Stimulated activated CD4-positive, alpha-beta T cell treated with anti-CD3 and anti-CD28 coated beads, Interleukin-1b, Interleukin-23, amount 100 ng/mL, for 1 hour (primary cell): Measurements from ENCODE around the gene RPTOR.
"Not testable (repeated sequence)": the region's sequence is repeated elsewhere in the genome, so short reads cannot be mapped to it uniquely, and the experiment has no call there.

ENCODE experiments used
- DNase-seq, 2 donors: peaks; one replicate each; pipeline ENCODE4 v3.0.0-alpha.2; 2020; ENCODE audit warnings: low read depth in 2 of 2

Gene RPTOR

DNA sequence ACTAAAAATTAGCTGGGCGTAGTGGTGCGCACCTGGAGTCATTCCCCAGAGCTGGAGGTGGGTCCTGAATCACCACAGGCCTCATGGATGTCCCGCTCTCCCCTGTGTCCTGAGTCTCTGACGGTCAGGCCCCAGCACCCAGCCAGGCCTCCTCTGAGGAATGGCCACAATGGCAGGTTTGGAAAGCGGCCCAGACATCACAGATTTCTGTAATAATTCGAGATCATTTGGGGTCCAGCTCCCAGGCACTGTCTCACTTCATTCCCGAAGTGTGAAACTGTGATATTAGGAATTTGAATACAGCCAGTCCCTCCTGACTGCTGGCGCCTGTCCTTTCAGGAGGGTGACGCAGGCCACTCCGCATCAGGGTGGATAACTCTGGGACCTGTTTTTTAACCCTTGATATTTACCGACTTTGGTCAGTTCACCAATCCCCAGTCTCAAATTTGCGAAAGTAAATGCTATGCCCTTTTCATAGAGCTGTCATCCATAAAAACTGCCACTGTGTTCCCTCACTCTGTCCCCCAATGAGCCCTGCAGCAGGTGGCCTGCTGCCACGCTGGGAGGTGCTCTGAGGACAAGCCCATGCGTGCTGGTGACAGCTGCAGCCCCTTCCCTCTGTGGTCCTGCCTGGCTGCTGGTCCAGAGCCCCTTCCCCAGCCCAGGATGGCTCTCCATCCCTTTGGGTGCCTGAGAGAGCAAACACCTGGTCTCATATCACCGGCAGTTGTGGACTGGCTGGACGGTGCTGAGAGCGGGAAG lies 28.3 kb upstream of the RPTOR start:
- DNase-seq, result no peak

DNA sequence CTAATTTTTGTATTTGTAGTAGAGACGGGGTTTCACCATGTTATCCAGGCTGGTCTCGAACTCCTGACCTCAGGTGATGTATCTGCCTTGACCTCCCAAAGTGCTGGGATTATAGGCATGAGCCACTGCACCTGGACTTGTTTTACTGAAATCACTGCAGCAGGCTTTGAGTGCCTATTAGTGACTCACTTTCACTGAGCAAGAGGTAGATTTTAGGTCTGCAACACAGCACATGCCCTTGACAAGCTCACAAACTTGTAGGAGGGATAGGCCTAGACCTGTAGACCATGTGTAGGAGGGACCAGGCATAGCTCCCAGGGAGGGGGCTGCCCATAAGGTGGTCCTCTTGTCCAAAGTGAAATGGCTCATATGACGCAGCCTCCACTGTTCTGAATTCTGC lies 27.0 kb upstream of the RPTOR start:
- DNase-seq, result no peak

DNA sequence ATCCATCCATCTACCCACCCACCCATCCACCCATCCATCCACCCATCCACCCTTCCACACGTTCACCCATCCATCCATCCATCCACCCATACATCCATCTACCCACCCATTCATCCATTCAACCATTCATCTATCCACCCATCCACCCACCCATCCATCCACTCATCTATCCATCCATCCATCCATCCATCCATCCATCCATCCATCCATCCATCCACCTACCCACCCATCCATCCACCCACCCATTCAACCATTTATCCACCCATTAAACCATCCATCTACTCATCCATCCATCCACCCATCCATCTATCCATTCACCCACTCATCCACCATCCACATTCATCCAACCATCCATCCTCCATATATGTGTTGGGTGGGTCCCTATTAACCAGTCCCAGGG lies 26.2 kb upstream of the RPTOR start:
- DNase-seq, result no peak

DNA sequence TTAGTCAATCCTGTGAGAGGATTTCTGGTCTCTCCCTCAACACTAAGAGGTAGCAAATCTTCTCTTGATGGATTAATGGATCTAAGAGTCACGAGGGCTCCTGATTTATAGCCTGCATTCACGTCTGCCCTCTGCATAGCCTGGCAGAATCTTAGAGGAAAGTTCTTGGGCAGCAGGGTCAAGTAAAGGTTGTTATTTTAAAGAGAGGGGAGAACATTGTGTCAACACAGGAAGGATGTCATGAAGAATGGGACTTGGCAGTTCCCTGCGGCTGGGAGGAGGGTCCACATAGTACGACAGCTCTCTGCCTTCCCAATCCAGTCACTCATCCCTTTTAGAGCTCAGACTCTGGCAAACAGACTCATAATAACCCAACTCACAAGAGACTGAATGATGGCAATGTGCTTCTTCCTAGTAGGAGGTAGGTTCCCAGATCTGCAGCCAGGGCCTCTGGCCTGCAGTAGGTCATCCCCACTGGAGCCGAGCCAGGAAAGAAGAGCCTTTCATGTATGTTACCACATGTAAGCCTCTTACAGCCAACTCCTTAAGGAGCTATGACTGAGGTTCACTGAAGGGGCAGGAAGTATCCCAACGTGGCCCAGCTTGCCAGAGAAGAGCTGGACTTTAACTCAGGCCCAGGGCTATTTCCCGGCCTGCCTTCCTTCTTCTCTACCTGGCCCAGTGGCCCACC lies 25.4 kb upstream of the RPTOR start:
- no peak for DNase-seq

DNA sequence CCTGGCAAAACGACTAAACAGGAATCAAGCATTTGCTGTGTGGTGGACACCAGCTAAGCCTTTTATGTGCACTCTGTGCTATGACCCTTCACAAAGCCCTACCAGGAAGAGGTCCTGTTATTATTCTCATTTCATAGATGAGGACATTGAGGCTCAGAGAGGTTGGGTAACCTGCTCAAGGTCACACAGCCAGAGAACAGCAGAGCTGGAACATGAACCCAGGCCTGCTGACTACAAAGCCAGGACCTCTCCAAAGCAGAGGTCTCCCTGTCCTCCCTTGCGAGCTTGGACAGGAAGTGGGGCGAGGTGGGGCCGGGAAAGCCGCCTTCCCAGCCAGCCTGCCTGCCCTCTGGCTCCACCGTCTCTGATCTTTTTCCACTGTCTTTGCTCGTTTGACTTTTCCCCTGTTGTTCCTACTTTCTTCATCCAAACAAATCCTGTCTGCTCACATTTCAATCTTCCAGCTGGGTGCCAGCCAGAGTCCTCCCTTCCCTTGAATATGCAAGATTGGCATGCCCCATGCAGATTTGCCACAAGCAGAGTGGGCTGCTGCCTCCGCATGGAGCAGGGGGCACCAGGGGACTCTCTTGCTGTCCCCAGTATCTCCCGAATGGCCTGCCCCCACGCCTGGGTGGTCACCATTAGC lies 23.7 kb upstream of the RPTOR start:
- DNase-seq, result no peak

DNA sequence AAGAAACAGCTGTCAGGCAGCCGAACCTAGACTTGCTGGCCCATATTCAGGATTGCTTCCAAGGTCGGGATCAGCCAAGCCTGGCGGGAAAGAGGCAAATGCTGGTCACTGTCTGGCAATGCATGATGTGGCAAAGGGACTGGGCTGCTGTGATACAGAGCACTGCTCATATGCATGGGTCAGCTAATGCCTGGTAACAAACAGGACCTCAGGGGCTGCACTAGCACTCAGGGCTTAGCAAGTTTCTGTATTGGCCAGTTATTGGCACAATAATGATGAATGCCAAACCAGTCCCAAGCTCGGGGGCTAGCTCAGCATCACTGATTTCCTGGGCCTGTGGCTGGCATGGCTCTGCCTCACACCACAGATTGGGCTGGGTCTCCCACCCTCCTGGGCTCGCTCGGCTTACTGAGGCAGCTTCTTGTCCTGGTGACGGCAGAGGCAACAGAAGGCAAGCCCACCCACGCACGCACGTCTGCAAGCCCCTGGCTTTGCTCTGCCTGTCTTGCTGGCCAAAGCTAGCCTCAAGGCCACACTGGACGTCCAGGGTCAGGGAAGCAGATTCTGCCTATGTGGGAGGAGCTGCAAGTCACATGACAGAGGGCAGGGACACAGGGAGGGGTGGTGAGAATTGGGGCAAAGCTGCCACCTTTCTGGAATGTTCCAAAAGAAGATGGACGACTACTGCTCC lies 21.4 kb upstream of the RPTOR start:
- no peak for DNase-seq

DNA sequence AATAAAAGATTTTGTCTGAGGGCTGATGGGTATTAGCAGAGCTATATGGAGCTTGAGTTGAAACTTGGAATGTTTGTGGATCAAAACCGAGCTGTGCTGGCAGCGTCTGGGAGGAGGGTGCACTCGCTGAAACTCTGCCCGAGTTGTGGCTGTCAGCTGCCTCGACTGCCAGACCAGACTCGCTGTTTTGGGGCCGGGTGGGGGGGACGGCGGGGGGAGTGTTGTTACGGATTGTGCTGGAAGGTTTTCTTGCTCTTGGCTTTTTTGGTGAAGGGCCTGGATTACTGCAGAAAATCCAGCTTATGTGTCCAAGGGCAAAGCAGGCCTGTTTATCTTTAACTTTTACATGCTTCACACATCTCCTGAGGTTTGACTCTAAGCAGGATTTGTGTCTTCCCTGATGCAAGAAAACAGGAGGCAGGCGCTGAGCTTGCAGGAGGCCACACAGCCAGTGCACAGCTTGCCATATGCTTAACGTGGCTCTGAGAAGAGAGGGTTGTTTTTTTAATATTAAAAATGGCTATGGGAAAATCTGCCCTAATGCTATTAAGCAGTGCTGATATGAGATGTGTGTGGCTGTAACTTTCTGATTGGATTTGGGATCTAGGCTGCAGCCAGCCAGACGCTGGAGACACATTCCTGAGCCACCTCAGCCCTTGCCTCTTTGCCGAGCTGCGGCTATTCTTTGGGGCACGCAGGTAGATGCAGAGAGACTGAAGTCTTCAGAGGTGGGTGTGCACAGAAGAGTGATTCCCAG lies 20.5 kb upstream of the RPTOR start:
- no peak for DNase-seq

DNA sequence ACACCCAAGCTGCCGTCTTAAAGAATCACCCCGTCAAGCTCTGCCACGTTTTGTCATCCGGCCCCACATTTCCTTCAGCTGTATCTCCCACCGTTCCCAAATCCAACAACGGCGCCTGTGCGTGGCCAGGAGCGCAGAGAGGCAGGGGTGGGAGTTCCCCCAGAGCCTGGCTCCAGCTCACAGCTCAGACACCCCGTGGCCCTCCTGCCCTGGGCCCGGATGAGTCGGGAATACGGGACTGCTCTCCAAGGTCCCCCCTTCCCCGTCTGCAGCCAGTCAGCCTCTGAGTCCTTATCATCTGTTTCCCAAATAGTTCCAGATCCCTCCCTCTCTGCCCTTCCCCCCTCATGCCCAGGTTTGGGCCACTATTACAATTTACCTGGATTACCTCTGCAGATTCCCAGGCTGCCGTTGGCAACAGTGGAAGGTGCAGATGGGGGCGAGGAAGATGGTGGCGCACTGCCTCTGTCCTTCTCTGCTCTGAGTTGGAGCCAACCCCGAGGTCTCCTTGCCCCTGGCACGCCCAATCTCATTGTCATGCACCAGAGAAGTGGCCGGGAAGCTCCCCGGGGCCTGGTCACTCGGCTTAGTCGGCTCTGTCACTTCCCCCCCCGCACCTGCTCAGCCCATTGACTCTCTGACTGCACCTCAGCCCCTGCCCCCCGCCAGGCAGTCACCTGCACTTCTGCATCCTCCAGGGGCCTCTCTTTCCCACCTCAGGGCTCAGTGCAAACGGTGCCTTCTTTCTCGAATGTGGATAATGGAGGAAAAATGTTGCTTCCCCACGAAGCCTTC lies 18.3 kb upstream of the RPTOR start:
- no peak for DNase-seq

DNA sequence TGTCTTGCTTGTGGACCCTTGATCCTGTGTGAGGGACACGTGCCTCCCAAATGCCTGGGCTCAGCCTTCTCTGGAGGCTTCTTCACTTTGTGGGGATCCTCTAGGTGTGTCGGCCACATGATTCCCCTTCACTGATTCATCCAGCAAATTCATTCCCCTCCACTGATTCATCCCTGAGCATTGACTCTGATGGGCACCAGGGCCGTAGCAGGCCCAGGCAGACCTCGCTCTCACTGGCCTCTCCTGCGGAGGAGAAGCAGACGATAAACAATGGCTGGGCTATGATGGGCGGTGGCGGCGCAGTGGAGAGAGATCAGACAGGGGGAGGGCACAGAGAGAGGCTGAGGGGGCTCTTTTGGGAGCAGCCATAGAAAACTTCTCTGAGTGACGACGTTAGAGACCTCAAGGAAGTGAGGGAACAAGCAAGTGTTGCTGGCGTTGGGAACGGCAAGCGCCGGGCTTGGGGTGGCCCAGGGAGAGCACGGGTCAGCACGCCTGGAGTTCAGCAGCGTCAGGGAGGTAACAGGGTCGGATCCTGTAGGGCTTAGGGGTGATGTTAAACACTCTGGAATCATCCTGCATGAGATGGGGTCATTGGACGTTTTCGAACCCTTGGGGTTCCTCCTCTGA lies 17.5 kb upstream of the RPTOR start:
- DNase-seq, result no peak

DNA sequence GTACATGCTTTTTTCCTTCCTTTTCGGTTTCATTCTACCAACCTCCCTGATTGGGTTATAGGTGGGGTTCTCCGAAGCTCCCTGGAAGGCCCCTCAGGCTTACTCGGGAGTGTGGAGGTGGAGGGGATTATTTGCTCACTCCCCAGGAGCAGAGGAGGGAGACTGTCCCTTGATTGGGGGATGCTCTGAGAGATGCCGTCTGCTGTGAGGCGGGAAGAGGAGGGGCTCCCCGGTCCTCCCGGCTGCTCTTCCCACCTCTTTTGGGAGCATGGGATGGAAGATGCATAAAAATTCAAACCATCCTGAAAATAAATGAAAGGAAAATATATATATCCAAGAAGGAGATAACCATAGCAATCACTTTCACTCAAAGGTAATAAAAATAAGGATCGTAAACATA lies 16.1 kb upstream of the RPTOR start:
- no peak for DNase-seq

DNA sequence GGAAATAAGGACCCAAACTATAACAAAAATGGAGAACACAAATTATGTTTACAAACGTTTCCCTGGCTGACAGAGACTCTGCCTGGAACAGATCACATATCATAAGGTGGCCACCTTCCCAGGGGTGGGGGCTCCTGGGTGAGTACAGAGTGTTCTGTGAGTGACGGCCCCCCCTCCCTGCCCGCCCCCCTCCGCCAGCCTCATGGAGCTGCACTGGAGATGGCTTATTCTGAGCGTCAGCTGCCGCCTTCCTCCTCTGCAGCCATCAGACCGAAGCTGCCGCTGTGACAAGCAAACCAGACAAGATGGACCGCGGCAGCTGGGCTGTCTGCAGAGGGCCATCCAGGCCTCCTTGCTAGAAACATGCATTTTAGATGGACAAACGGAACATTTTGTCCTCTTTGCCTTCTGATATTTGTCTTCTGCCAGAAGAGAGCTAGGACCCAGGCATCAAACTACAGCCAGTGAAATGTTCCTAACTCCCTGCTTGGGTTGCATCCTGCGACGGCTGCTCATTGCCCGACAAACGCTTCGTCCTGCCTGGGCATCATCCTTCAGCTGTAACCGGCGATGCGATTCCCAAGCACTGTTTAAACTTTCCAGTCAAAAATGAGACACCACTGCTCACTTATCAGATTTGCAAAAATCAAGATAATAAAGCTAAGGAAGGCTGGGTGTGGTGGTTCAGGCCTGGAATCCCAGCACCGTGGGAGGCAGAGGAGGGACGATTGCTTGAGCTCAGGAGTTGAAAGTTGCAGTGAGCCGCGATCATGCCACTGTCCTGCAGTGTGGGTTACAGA lies 15.3 kb upstream of the RPTOR start:
- DNase-seq, result no peak

DNA sequence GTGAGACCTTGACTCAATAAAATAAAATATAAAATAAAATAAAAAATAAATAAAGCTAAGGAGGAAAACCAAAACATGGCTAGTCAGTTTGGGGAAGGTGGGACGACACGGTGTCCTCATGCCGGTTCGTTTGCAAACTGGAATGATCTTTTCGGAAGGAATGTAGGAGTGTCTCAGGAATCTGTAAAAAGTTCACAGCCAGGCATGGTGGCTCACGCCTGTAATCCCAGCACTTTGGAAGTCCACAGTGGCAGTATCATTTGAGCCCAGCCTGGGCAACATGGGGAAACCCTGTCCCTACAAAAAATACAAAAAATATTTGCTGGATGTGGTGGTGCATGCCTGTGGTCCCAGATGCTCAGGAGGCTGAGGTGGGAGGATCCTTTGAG lies 14.7 kb upstream of the RPTOR start:
- no peak for DNase-seq

DNA sequence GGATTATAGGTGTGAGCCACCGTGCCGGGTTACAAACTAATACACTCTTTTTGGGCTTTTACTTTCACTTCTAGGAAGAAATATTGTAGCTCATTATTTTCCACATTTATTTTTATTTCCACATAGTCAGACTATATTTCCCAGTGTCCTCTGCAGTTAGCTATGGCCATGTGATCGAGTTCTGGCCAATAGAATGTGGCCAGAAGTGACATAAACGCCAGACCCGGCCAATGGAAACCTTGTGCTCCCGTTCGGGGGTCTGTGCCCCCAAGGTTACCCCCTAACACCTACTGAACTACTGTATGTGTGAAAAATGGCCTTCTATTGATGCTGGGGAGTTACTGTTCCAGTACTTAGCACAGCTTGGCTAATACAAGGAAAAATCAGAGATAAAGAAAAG lies 13.2 kb upstream of the RPTOR start:
- no peak for DNase-seq

DNA sequence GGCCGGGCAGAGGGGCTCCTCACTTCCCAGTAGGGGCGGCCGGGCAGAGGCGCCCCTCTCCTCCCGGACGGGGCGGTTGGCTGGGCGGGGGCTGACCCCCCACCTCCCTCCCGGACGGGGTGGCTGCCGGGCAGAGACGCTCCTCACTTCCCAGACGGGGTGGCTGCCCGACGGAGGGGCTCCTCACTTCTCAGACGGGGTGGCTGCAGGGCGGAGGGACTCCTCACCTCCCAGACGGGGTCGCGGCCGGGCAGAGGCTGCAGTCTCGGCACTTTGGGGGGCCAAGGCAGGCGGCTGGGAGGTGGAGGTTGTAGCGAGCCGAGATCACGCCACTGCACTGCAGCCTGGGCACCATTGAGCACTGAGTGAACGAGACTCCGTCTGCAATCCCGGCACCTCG lies 7.3 kb upstream of the RPTOR start:
- not testable (repeated sequence) for DNase-seq

DNA sequence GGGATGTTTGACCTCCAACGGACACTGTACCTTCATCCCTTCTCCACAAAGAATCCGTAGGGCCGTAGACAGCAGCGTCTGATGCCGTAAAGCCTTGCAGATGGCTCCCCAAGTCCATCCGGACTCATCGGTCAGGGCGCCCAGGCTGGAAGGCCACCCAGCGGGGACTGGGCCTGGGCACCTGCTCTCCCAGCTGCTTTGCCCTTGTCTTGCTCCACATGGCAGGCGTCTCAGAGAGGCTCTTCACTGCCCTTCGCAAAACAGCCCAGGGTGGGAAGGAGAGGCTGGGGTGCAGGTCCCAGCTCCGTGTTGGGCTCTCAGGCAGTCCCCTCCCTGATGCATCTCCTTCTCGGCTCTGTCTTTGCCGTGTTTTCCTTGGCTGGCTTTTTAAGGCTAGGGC lies 6.2 kb upstream of the RPTOR start:
- DNase-seq, result no peak

DNA sequence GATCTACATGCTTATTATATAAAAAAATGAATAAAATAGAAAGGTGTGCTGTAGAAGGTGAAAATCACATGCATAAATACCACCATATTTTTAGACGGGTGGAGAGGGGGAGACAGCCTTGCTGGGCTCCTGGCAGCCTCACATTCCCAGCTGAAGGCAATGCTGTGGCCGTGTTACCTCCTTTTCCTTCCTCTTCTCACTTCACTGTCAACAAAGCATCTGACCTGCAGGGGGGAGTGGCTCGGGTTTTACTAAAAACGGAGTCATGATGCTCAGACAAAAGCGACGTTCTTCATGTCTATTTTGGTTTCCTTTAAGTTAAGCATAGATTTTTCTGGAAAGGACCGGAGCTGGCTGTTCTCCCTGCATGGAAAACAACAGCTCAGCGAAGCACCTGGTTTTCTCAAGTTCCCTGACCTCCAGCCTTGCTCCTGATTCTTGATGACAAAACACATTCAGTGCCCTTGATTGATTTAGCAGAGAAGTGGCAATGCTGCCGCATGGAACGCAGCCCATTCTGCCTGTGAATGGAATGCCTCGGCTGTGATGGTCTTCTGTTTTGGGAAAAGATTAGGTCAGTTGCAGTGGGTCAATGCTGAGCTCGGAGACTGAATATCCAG lies 5.5 kb upstream of the RPTOR start:
- DNase-seq, result no peak

DNA sequence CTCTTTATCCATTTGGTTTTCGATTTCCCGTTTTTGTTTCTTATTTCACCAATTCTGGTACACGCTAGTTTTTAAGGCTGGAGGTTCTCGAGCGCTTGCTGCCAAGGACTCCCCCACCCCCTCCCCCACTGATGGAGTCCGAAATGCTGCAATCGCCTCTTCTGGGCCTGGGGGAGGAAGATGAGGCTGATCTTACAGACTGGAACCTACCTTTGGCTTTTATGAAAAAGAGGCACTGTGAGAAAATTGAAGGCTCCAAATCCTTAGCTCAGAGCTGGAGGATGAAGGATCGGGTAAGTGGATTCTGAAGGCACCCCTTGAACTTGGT lies 825 bp downstream of the RPTOR start:
- DNase-seq, result no peak

DNA sequence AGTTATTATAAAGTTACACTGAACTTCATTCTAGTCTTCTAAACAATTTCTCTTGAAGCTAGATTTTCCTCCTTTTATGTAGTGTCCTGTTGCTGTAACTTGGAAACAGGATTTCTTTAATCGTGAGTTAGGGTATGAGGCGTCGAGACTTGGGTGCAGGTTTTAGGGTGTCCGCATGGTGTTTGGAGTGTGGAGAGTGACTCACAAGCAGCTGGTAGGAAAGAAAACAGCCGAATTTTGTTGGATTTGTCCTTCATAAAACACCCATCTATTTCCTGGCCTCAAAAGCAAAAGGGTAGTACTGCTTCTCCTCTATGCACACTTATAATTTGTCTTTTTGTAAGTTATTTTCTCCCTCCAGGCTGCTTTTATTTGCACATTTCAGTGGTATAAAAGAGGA lies 1.6 kb downstream of the RPTOR start:
- DNase-seq, result no peak

DNA sequence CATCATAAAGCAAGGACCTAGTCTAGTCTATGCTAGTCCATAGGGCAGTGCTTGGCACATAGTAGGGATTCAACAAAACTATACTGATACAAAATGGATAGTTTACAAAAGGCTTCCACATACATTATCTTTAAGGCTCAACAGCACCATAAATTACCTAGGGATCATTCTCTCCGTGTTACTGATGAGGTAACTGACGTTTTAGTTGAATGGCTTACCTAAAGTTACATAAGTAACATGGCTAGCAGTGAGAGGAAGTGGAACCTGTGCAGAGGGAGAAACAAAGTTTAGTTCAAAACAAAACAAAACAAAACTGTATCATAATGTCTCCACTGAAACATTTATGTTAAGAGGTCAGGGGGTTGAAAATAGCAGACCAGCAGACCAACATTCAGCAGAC lies 7.9 kb downstream of the RPTOR start:
- no peak for DNase-seq
